NCI-H1417 treated with DMSO at 0.1 percent for 48 hours (cell line): Measurements from ENCODE around the gene S100A16.

Experiments used
- DNase-seq: peaks from one replicate; lab custom pipeline; 2025; lab: John Stamatoyannopoulos, UW

The S100A16 gene

GRCh38 chr1:153636312-153636711 lies 23.4 kb upstream of the S100A16 start:
- no peak for DNase-seq

GRCh38 chr1:153635872-153636271 lies 22.9 kb upstream of the S100A16 start:
- DNase-seq = no peak

GRCh38 chr1:153633754-153634665 lies 21.1 kb upstream of the S100A16 start, which contains the start of gene CHTOP:
Gene CHTOP (plus strand): TSS chr1:153634066. CDS start chr1:153636589, 2,523 bp downstream.
- peak; percentile 84 for DNase-seq

GRCh38 chr1:153633161-153633753 lies 20.3 kb upstream of the S100A16 start:
- DNase-seq = no peak

- DNase-seq = no peak
Measured at GRCh38 chr1:153631047-153632022, 18.4 kb upstream of the S100A16 start.

GRCh38 chr1:153630384-153630783 lies 17.4 kb upstream of the S100A16 start:
- DNase-seq = no peak

GRCh38 chr1:153629971-153630370 lies 17.0 kb upstream of the S100A16 start:
- DNase-seq = no peak

GRCh38 chr1:153629343-153629665 lies 16.4 kb upstream of the S100A16 start:
- no peak for DNase-seq

GRCh38 chr1:153628638-153629342 lies 15.9 kb upstream of the S100A16 start:
- DNase-seq = no peak

- DNase-seq = no peak
Measured at GRCh38 chr1:153627715-153628626, 15.0 kb upstream of the S100A16 start, which contains the start of gene S100A1. Gene S100A1 (plus strand): TSS chr1:153628434. CDS start chr1:153630522, 2,088 bp downstream.

- DNase-seq = peak; percentile 28
Measured at GRCh38 chr1:153626904-153627714, 14.2 kb upstream of the S100A16 start, which contains the start of gene S100A13. Gene S100A13 (minus strand): TSS chr1:153627505. CDS start chr1:153626472, 1,033 bp downstream.

GRCh38 chr1:153626477-153626903 lies 13.6 kb upstream of the S100A16 start:
- DNase-seq = no peak

- no peak for DNase-seq
Measured at GRCh38 chr1:153624965-153625611, 12.2 kb upstream of the S100A16 start.

- DNase-seq = no peak
Measured at GRCh38 chr1:153623101-153623500, 10.2 kb upstream of the S100A16 start.

- DNase-seq = no peak
Measured at GRCh38 chr1:153619171-153619570, 6.2 kb upstream of the S100A16 start.

GRCh38 chr1:153617663-153618062 lies 4.7 kb upstream of the S100A16 start:
- DNase-seq = no peak

- no peak for DNase-seq
Measured at GRCh38 chr1:153616917-153617311, 4.0 kb upstream of the S100A16 start.

- no peak for DNase-seq
Measured at GRCh38 chr1:153616144-153616916, 3.4 kb upstream of the S100A16 start, which contains the start of gene S100A14. Gene S100A14 (minus strand): TSS chr1:153616325. CDS start chr1:153615858, 467 bp downstream.
